ENCODE measurements around the gene RACK1. TPM values are rescaled to one million over a fixed set of nuclear protein-coding genes. Genes with fewer than 3 reads are reported as not detected.

The RACK1 gene
- polyA plus RNA-seq, 1 of the 3 experiments (the other 2 are of a cell fraction), result 4,715 TPM

GRCh38 chr5:181207214-181207959 lies 36.3 kb downstream of the RACK1 start:
- H3K4me1 ChIP-seq (ENCODE audit: control insufficient read depth in 1 of 2, insufficient read depth in 2 of 2, low read depth in 1 of 2, low read length in 1 of 2), result peaks cover 0 to 21% of the 10 kb centered on the region in 2 experiments; a peak in 1 of 4 replicates
- peaks cover 27% of the 10 kb centered on the region for H3F3A ChIP-seq (replicated peaks; ENCODE audit: insufficient read depth)
- H3K27ac ChIP-seq (ENCODE audit: low read depth in 2 of 2, low read length in 1 of 2), result peak overlapping the region; percentile 58 to 82
- H3K9me3 ChIP-seq, result no peaks in the 10 kb centered on the region
- no peaks in the 10 kb centered on the region for H3K79me2 ChIP-seq (ENCODE audit: insufficient read depth)
- peak; percentile 63 for DNase-seq
- H4K20me1 ChIP-seq (ENCODE audit: insufficient read depth), result no peaks in the 10 kb centered on the region; the same call in 1 of the 2 replicates
- ChIA-PET CTCF (interaction anchor here (0.9 to 6.5 kb wide), 8 partner anchors 10 to 38 kb away, joined by 3 to 72 read pairs (median 4); partner anchors contain the start of gene TRIM41), POLR2A (interaction anchor here (0.6 to 2.4 kb wide), 8 partner anchors 15 to 35 kb away, joined by 3 to 8 read pairs (median 4); partner anchors contain the start of gene TRIM41)
- no peaks in the 10 kb centered on the region for H3K36me3 ChIP-seq (replicated peaks in 1 of 2; ENCODE audit: control insufficient read depth in 1 of 2, insufficient read depth in 2 of 2, low read length in 1 of 2)
- peak overlapping the region; percentile 80 for H3K4me2 ChIP-seq
- peak overlapping the region; percentile 83 for H2AFZ ChIP-seq (ENCODE audit: low read depth)
- no peaks in the 10 kb centered on the region for H3K9me2 ChIP-seq
- peak overlapping the region; percentile 77; the same call in 1 of the 2 replicates for H3K9ac ChIP-seq
- H3K27me3 ChIP-seq (ENCODE audit: insufficient read depth), result no peaks in the 10 kb centered on the region
- peak overlapping the region; percentile 62 to 75 for H3K4me3 ChIP-seq (ENCODE audit: low read depth in 2 of 2, low read length in 1 of 2)
- under 1% methylated on average over 36 of the region's 36 CpGs for WGBS (ENCODE audit: low lambda C conversion rate)
- TF ChIP-seq SMC3 (IDR thresholded peaks at IDR 0.05; ENCODE audit: low read depth, low read length) (no peak), POLR2AphosphoS5 (IDR thresholded peaks at IDR 0.05; ENCODE audit: low read depth, low read length) (no peak), TCF12 (IDR thresholded peaks at IDR 0.05) (no peak), EP300 (IDR thresholded peaks at IDR 0.05; ENCODE audit: borderline replicate concordance in 1 of 2, low read depth in 1 of 2, low read length in 1 of 2) (no peak), PBX3 (IDR thresholded peaks at IDR 0.05) (no peak), GATA2 (CRISPR knock-in tag; IDR thresholded peaks at IDR 0.05) (0 out of 2 replicates have a peak, but pooled peaks have one; percentile 24), USF1 (IDR thresholded peaks at IDR 0.05; ENCODE audit: borderline replicate concordance, low read depth) (no peak), ELF1 (IDR thresholded peaks at IDR 0.05) (no peak), JUND (IDR thresholded peaks at IDR 0.05) (no peak), TEAD4 (IDR thresholded peaks at IDR 0.05; ENCODE audit: borderline replicate concordance, insufficient read depth) (peak; percentile 78), MXI1 (IDR thresholded peaks at IDR 0.05; ENCODE audit: low read depth, low read length) (peak; percentile 32; the same call in 1 of the 2 replicates), MAX (IDR thresholded peaks at IDR 0.05; ENCODE audit: low read depth) (peak; percentile 31; the same call in 1 of the 2 replicates), RXRA (IDR thresholded peaks at IDR 0.05; ENCODE audit: borderline replicate concordance, low read depth) (peak; percentile 72), YY1 (IDR thresholded peaks at IDR 0.05; ENCODE audit: low read depth) (peak; percentile 3; the same call in 1 of the 2 replicates), CHD2 (IDR thresholded peaks at IDR 0.05; ENCODE audit: low read length, partially characterized antibody) (peak; percentile 43), MEF2A (IDR thresholded peaks at IDR 0.05; ENCODE audit: borderline replicate concordance, low read depth) (no peak), NFIC (IDR thresholded peaks at IDR 0.05; ENCODE audit: borderline replicate concordance) (no peak), FOSL2 (IDR thresholded peaks at IDR 0.05; ENCODE audit: borderline replicate concordance, low read depth) (peak; percentile 50; the same call in 1 of the 2 replicates), IRF3 (IDR thresholded peaks at IDR 0.05; ENCODE audit: low read depth, low read length) (0 out of 2 replicates have a peak, but pooled peaks have one; percentile 9), USF2 (IDR thresholded peaks at IDR 0.05; ENCODE audit: borderline replicate concordance, low read depth, low read length) (no peak), RCOR1 (IDR thresholded peaks at IDR 0.05; ENCODE audit: low read length) (0 out of 2 replicates have a peak, but pooled peaks have one; percentile 39), TAF1 (IDR thresholded peaks at IDR 0.05; ENCODE audit: borderline replicate concordance, low read depth, low read length) (no peak), REST (IDR thresholded peaks at IDR 0.05; ENCODE audit: low read depth, low read length) (no peak), EZH2phosphoT487 (IDR thresholded peaks at IDR 0.05; ENCODE audit: borderline replicate concordance, low read depth) (no peak), SIN3A (IDR thresholded peaks at IDR 0.05; ENCODE audit: borderline replicate concordance, low read depth, low read length) (no peak)
